ENCODE measurements around the gene BCHE.

Gene BCHE

DNA sequence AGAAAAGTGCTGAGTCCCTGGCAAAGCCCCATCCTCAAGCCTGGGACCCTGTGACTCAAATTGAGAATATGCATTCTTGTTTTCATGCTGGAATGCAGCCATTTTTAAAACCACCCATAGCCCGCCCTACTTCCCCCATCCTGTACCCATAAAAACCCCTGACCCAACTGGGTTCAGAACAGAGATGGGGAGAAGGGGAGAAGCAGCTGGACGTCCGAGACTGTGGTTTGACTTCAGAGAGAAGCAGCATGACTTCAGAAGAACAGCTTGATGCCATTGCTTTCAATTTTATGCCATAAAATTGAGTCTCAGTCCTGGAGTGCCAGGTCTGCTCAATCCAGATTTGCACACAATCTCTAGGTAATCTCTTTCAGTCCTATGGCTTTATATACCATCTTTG is 78.2 kb downstream of the BCHE start:
- TF ChIP-seq, protein P1, sequence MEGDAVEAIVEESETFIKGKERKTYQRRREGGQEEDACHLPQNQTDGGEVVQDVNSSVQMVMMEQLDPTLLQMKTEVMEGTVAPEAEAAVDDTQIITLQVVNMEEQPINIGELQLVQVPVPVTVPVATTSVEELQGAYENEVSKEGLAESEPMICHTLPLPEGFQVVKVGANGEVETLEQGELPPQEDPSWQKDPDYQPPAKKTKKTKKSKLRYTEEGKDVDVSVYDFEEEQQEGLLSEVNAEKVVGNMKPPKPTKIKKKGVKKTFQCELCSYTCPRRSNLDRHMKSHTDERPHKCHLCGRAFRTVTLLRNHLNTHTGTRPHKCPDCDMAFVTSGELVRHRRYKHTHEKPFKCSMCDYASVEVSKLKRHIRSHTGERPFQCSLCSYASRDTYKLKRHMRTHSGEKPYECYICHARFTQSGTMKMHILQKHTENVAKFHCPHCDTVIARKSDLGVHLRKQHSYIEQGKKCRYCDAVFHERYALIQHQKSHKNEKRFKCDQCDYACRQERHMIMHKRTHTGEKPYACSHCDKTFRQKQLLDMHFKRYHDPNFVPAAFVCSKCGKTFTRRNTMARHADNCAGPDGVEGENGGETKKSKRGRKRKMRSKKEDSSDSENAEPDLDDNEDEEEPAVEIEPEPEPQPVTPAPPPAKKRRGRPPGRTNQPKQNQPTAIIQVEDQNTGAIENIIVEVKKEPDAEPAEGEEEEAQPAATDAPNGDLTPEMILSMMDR (IDR thresholded peaks at IDR 0.05; ENCODE audit: borderline replicate concordance, insufficient read depth, low read depth, low read length), result no peak
- H3K4me3 ChIP-seq (ENCODE audit: low read depth, low read length), result no peak overlapping the region

DNA sequence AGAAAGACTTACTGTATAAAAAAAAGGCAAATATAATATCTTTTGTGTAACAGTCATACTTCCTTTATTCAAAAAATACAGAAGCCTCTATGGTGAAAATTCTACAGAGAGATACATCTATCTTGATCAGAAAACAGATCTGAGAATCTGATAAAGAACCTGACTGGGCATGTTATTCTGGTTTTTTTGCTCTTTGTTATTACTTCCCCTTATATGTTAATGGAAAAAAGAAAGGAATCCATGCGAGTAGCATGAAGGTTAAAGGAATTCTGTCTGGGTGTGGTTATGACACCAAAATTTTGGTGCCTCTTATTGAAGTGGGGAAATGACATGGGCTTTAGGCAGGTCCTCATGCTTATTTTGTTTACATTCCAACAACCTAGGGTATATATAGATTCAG is 81.7 kb downstream of the BCHE start:
- no peak overlapping the region for H3K4me3 ChIP-seq (ENCODE audit: low read depth, low read length)
- TF ChIP-seq, protein P1 (IDR thresholded peaks at IDR 0.05; ENCODE audit: borderline replicate concordance, insufficient read depth, low read depth, low read length), result no peak

DNA sequence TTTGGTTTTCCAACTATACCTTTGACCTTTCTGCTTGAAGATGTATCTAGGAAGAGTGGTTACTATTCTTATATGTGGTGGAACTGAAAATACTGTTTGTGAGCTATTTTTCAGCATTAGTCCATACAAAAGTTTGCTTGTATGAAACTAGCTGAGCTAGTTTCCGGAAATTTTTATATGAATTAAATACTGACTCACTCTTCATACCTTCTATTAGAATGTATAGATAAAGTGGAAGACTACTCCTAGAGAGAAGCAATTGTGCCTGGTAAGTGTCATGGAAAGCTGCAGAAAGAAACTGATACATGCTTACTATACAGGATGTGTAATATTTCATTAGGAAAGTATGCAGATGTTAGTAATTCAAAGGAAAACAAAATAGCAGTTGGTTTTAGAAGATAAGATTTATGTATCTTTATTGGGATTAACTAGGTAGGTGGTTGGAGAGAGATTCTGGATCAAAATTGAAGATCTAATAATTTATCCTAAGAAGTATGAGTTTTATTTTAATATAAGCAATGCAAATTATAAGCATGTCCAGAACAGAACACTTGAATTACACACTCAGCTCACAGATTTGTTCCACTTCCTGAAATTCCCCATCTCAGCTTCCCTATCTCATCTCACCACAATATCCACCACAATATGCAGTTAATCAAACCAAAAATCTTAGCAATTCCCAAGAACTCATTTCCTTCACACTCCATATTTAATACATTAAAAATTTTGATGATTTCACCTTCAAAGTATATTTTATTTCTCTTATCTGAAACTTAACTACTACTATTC is 82.8 kb downstream of the BCHE start:
- TF ChIP-seq, protein P1 (IDR thresholded peaks at IDR 0.05; ENCODE audit: borderline replicate concordance, insufficient read depth, low read depth, low read length), result no peak
- no peak overlapping the region for H3K4me3 ChIP-seq (ENCODE audit: low read depth, low read length)

DNA sequence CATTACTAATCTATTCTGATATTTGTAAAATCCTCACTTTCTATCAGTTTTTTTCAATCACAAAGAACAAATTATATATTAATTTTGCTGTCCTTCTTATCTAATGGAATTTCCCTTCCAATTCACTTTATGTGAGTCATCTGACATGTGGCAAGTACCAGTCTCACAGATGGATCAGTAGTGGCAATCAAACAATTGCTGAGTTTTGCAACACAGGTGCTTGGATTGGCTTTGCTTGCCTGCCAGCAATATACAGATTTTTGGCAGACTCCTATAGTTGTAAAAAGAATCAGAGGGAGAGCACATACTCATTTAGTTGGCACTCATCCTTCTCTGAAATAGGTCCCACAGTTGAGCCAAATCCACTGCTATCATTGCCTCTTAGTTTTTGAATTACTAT is 83.7 kb downstream of the BCHE start:
- TF ChIP-seq, protein P1 (IDR thresholded peaks at IDR 0.05; ENCODE audit: borderline replicate concordance, insufficient read depth, low read depth, low read length), result no peak
- H3K4me3 ChIP-seq (ENCODE audit: low read depth, low read length), result no peak overlapping the region

DNA sequence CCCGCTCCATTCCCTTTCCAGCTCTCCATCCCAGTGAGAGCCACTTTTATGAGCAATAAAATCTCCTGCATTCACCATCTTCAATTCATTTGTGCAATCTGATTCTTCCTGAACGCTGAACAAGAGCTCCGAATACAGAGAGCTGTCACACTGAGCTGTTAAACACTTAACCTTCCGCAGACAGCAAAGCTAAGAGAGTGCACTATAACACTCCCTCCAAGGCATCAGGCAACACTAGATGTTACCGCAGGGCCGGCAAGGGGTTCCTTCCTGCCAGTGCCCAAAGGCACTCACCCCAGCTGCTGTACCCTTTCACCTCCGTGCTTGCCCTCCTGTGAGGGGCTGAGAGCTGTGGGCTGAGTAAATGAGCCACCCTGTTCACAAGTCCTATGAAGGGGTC is 85.6 kb downstream of the BCHE start:
- no peak overlapping the region for H3K4me3 ChIP-seq (ENCODE audit: low read depth, low read length)
- TF ChIP-seq, protein P1 (IDR thresholded peaks at IDR 0.05; ENCODE audit: borderline replicate concordance, insufficient read depth, low read depth, low read length), result no peak

DNA sequence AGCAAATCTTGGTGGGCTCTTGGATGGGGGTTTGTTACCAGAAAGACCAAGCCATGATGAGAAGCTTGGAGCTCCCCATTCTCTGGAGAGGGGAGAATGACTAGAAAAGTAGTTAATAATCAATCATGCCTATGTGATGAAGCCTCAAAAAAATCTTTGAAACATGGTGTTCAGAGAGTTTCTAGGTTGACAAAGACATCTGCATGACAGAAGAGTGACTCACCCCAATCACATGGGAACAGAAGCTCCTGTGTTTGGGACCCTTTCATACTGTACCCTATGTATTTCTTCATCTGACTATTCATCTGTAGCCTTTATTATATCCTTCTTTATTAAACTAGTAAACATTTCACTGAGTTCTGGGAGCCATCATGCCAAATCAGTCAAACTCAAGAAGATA is 87.4 kb downstream of the BCHE start:
- TF ChIP-seq, protein P1 (IDR thresholded peaks at IDR 0.05; ENCODE audit: borderline replicate concordance, insufficient read depth, low read depth, low read length), result no peak
- no peak overlapping the region for H3K4me3 ChIP-seq (ENCODE audit: low read depth, low read length)

DNA sequence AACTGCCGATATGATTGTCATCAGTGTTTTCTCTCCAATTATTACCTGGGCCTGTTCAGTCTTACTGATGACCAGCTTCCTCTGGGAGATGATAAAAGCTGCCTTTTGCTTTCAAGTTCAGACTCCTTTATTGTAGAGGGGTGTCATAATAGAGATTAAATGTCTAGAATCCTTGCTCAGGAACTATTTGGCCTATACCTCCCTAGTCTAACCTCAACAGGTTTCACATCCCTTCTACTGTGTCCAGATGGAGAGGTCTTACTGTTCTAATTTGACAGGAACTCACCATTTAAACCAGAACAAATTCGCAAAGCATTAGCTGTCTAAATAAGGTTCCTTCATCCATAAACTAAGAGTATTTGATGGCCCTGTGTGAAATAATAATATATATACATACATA is 88.0 kb downstream of the BCHE start:
- H3K4me3 ChIP-seq (ENCODE audit: low read depth, low read length), result no peak overlapping the region
- TF ChIP-seq, protein P1 (IDR thresholded peaks at IDR 0.05; ENCODE audit: borderline replicate concordance, insufficient read depth, low read depth, low read length), result no peak
